Panc1 (cell line): Measurements from ENCODE around the gene SLCO2B1.

Experiments
- CTCF ChIP-seq: fragments of 450-650 bp; IDR thresholded peaks from 2 replicates; pipeline ENCODE4 v1.5.1; 2017; ENCODE audit warnings: mild to moderate bottlenecking
- POLR2AphosphoS5 ChIP-seq: IDR thresholded peaks from 2 replicates; pipeline ENCODE4 v1.6.1; 2012; ENCODE audit warnings: mild to moderate bottlenecking, low read depth, low read length, moderate library complexity
- REST ChIP-seq, 2 experiments: IDR thresholded peaks; 2 replicates each; pipeline ENCODE4 v1.6.1; 2011 to 2012; ENCODE audit warnings: low read depth in 2 of 2, control low read depth in 1 of 2, low read length in 1 of 2, mild to moderate bottlenecking in 1 of 2, moderate library complexity in 1 of 2; ENCODE audit not compliant: insufficient read depth in 1 of 2
- SIN3A ChIP-seq: IDR thresholded peaks from 2 replicates; pipeline ENCODE4 v1.6.1; 2012; ENCODE audit warnings: low read depth, mild to moderate bottlenecking, low read length, moderate library complexity, borderline replicate concordance; ENCODE audit not compliant: insufficient read depth

GRCh38 chr11:75155570-75156422 is 4.9 kb downstream of the SLCO2B1 start:
- TF ChIP-seq POLR2AphosphoS5 (no peak), CTCF (no peak), SIN3A (no peak), REST (IDR thresholded peaks at IDR 0.05; ENCODE audit: insufficient read depth in 1 of 2, low read depth in 2 of 2, low read length in 1 of 2) (no peak)
